HepG2 (cell line): ENCODE measurements around the gene ATP6V0A1. TPM values are rescaled to one million over a fixed set of nuclear protein-coding genes. Genes with fewer than 3 reads are reported as not detected.

Experiments
- ATAC-seq: fragments of 200-7000 bp; cut with Tn5 transposase; 3 replicates; pipeline ENCODE4 v1.9.1; 2020; ENCODE audit warnings: mild to moderate bottlenecking, moderate library complexity
- BruUV-seq: library from RNA; stranded (reverse); fragments of 400-500 nt; replicated peaks from 2 replicates; lab custom pipeline; 2021; lab: Mats Ljungman, UMichigan
- CTCF ChIA-PET: fragments of 300-600 bp; formaldehyde crosslinking; extraction: SDS; loops from one replicate; lab custom pipeline; 2021; ENCODE audit warnings: low total read pairs, inconsistent platforms, low intra/inter-chr PET ratio; lab: Yijun Ruan, JAX
- POLR2A ChIA-PET: fragments of 350-600 bp; sonication (Branson Sonifier 250); formaldehyde crosslinking; loops from one replicate; lab custom pipeline; 2020; ENCODE audit warnings: antibody characterized with exemption, inconsistent platforms; lab: Yijun Ruan, JAX
- DNase-seq: peaks from one replicate; pipeline ENCODE4 v3.0.0-alpha.2; 2015; ENCODE audit warnings: low spot score
- FAIRE-seq: peaks from 3 replicates; lab custom pipeline; 2011; peaks lifted over from hg19 to GRCh38; lab: Jason Lieb, UNC
- H2AFZ ChIP-seq: one replicate; pipeline ENCODE4 v1.6.1; 2011; ENCODE audit warnings: low read length, inconsistent platforms
- H3K27ac ChIP-seq: fragments of 300-600 bp; 3 replicates; pipeline ENCODE4 v1.8.0; 2011; ENCODE audit warnings: mixed run types, mild to moderate bottlenecking, mixed read lengths, low read length, inconsistent platforms; ENCODE audit not compliant: insufficient read depth; ENCODE audit errors: extremely low read length
- H3K27me3 ChIP-seq, 2 experiments: fragments of 200-600 bp in 1 of 2; 2 replicates in 1 of 2; 3 replicates in 1 of 2; pipeline versions ENCODE4 v1.6.0 to v1.8.0; 2011; ENCODE audit warnings: low read length in 2 of 2, mild to moderate bottlenecking in 2 of 2, moderate library complexity in 2 of 2, inconsistent platforms in 1 of 2; ENCODE audit not compliant: insufficient read depth in 2 of 2, control insufficient read depth in 1 of 2
- H3K36me3 ChIP-seq, 2 experiments: fragments of 200-600 bp in 1 of 2; replicated peaks in 1 of 2; 2 replicates in 1 of 2; 3 replicates in 1 of 2; pipeline versions ENCODE4 v1.5.1 to v1.8.0; 2011; ENCODE audit warnings: low read length in 2 of 2, inconsistent platforms in 1 of 2; ENCODE audit not compliant: insufficient read depth in 2 of 2, control insufficient read depth in 1 of 2
- H3K4me1 ChIP-seq: 2 replicates; pipeline ENCODE4 v1.5.1; 2012; ENCODE audit warnings: low read length, inconsistent platforms; ENCODE audit not compliant: insufficient read depth
- H3K4me2 ChIP-seq: 2 replicates; pipeline ENCODE4 v1.6.0; 2011; ENCODE audit warnings: low read depth, low read length, inconsistent platforms
- H3K4me3 ChIP-seq, 3 experiments: fragments of 200-600 bp in 1 of 3; sonication (generic), shearing (Covaris generic) in 1 of 3; replicated peaks in 1 of 3; 2 replicates each; pipeline ENCODE4 v1.5.1; 2011 to 2016; ENCODE audit warnings: low read length in 3 of 3, inconsistent platforms in 2 of 3, low read depth in 2 of 3, mild to moderate bottlenecking in 2 of 3, control low read depth in 1 of 3, mixed read lengths in 1 of 3; ENCODE audit not compliant: insufficient read depth in 1 of 3
- H3K79me2 ChIP-seq: one replicate; pipeline ENCODE4 v1.6.1; 2011; ENCODE audit warnings: low read length, inconsistent platforms; ENCODE audit not compliant: insufficient read depth
- H3K9ac ChIP-seq: 2 replicates; pipeline ENCODE4 v1.6.0; 2011; ENCODE audit warnings: mild to moderate bottlenecking, low read depth, low read length, inconsistent platforms; ENCODE audit not compliant: insufficient read depth
- H3K9me3 ChIP-seq: 2 replicates; pipeline ENCODE4 v1.5.1; 2012; ENCODE audit warnings: mild to moderate bottlenecking, low read length
- H4K20me1 ChIP-seq: 2 replicates; pipeline ENCODE4 v1.6.0; 2011; ENCODE audit warnings: inconsistent platforms, mild to moderate bottlenecking, low read length, moderate library complexity; ENCODE audit not compliant: insufficient read depth
- BATF2 ChIP-seq: sonication (generic); formaldehyde crosslinking; IDR thresholded peaks from 2 replicates; pipeline ENCODE4 v1.8.0; 2022; ENCODE audit warnings: mild to moderate bottlenecking, missing genetic modification reagents, moderate library complexity
- CERS6 ChIP-seq: sonication (generic); formaldehyde crosslinking; IDR thresholded peaks from 2 replicates; pipeline ENCODE4 v1.5.0; 2020; ENCODE audit warnings: missing genetic modification reagents
- DRAP1 ChIP-seq: IDR thresholded peaks from 2 replicates; pipeline ENCODE4 v1.6.1; 2016; ENCODE audit warnings: missing genetic modification reagents, missing compliant biosample characterization
- ETV5 ChIP-seq: IDR thresholded peaks from 2 replicates; pipeline ENCODE4 v1.6.1; 2018; ENCODE audit warnings: missing biosample characterization, missing genetic modification reagents, inconsistent platforms, borderline replicate concordance
- HIC2 ChIP-seq: sonication (generic); formaldehyde crosslinking; IDR thresholded peaks from 2 replicates; pipeline ENCODE4 v1.9.0; 2022; ENCODE audit warnings: low read depth, missing genetic modification reagents
- SP5 ChIP-seq: IDR thresholded peaks from 2 replicates; pipeline ENCODE4 v1.6.1; 2016; ENCODE audit warnings: low read depth, borderline replicate concordance
- ZNF451 ChIP-seq: sonication (generic); formaldehyde crosslinking; IDR thresholded peaks from 2 replicates; pipeline ENCODE4 v1.5.0; 2020; ENCODE audit warnings: mild to moderate bottlenecking, missing genetic modification reagents
- ZNF460 ChIP-seq: sonication (generic); formaldehyde crosslinking; IDR thresholded peaks from 2 replicates; pipeline ENCODE4 v1.5.1; 2020; ENCODE audit warnings: missing genetic modification reagents, mild to moderate bottlenecking, borderline replicate concordance
- ZNF687 ChIP-seq: sonication (generic); formaldehyde crosslinking; IDR thresholded peaks from 2 replicates; pipeline ENCODE4 v1.5.1; 2020; ENCODE audit warnings: mild to moderate bottlenecking, missing genetic modification reagents, moderate library complexity
- ZSCAN21 ChIP-seq: sonication (generic); formaldehyde crosslinking; IDR thresholded peaks from 2 replicates; pipeline ENCODE4 v1.8.0; 2022; ENCODE audit warnings: mild to moderate bottlenecking, missing genetic modification reagents, moderate library complexity, borderline replicate concordance
- WGBS: methylation state at CpG from one replicate; pipeline ENCODE4 v1.1.6; 2017; ENCODE audit warnings: low lambda C conversion rate; 5-methylcytosine and 5-hydroxymethylcytosine counted together
- in situ Hi-C: cut with HindIII; loops from 2 replicates; pipeline ENCODE4 v1.10.0; 2017; ENCODE audit warnings: low pct_unique_long_range_greater_than_20kb; ENCODE audit not compliant: extremely low pct_ligation_motif_present
- intact Hi-C: fragments of 100-400 bp; cut with micrococcal nuclease; formaldehyde crosslinking; loops from one replicate; pipeline ENCODE4 v1.10.0; 2022; ENCODE audit not compliant: unreplicated experiment
- polyA plus RNA-seq, 8 experiments: library from polyadenylated mRNA; depleted of rRNA in 3 of 8; stranded (reverse) in 7 of 8; unstranded in 1 of 8; fragments of >200 nt; fragmentation: Illumina TruSeq in 4 of 8; extraction: Trizol in 4 of 8; gene quantifications; 2 replicates each; pipeline versions ENCODE4 v1.2.1 to v1.2.3, GENCODE V29; 2011 to 2016; ENCODE audit warnings: low read depth in 4 of 8, missing spikeins in 1 of 8, mixed read lengths in 1 of 8; ENCODE audit not compliant: insufficient read depth in 1 of 8
- total RNA-seq, 5 experiments: library from RNA; depleted of rRNA; stranded (reverse); fragments of >200 nt; fragmentation: Illumina TruSeq; extraction: Trizol; gene quantifications; 2 replicates each; pipeline ENCODE4 v1.2.3, GENCODE V29; 2016; ENCODE audit warnings: low read depth in 1 of 5

ATP6V0A1 gene
- total and polyA plus RNA-seq, 2 of the 13 experiments (the other 11 are each of a cell fraction or from before 2014, with no cell fraction given): 27.9 to 54.1 TPM

GRCh38 chr17:42529061-42529460 lies 70.4 kb downstream of the ATP6V0A1 start:
- POLR2A ChIA-PET: interaction anchor here (0.7 to 5.3 kb wide), 6 partner anchors 9 to 139 kb away, joined by 4 to 67 read pairs (median 26); no protein-coding TSS in a partner anchor
- Histone ChIP-seq H3K9ac (no peak overlapping the region), H2AFZ (no peak overlapping the region), H3K9me3 (no peaks in the 10 kb centered on the region), H3K4me2 (peak overlapping the region; percentile 14; the same call in 1 of the 2 replicates), H4K20me1 (no peaks in the 10 kb centered on the region), H3K4me1 (peaks cover 86% of the 10 kb centered on the region), H3K79me2 (no peaks in the 10 kb centered on the region), H3K27ac (peak overlapping the region; percentile 14), H3K27me3 (no peaks in the 10 kb centered on the region), H3K4me3 (no peak overlapping the region), H3K36me3 (no peaks in the 10 kb centered on the region)
- FAIRE-seq: no peak
- DNase-seq: no peak
- no peak for ATAC-seq
- intact Hi-C loops (no loop called here), in situ Hi-C loops (no loop called here)
- CTCF ChIA-PET: interaction anchor here (1.3 kb wide), 1 partner anchor 207 kb away, joined by 3 read pairs; no protein-coding TSS in a partner anchor
- WGBS: 7% methylated on average over 3 of the region's 3 CpGs
- no TSS peak for BruUV-seq
- TF ChIP-seq ZNF451 (0 out of 2 replicates have a peak, but pooled peaks have one; percentile 12), CERS6 (CRISPR knock-in tag) (no peak), ZNF460 (CRISPR knock-in tag) (peak; percentile 66; the same call in 1 of the 2 replicates), ETV5 (0 out of 2 replicates have a peak, but pooled peaks have one; percentile 3), BATF2 (CRISPR knock-in tag) (no peak), HIC2 (CRISPR knock-in tag) (0 out of 2 replicates have a peak, but pooled peaks have one; percentile 7), DRAP1 (CRISPR knock-in tag) (peak; percentile 47; the same call in 1 of the 2 replicates), ZSCAN21 (CRISPR knock-in tag) (no peak), SP5 (CRISPR knock-in tag) (no peak), ZNF687 (CRISPR knock-in tag) (peak; percentile 3; the same call in 1 of the 2 replicates)
